ENCODE measurements around the gene AKT1.
"Not testable (repeated sequence)": the region's sequence is repeated elsewhere in the genome, so short reads cannot be mapped to it uniquely, and the experiment has no call there.

The AKT1 gene

DNA sequence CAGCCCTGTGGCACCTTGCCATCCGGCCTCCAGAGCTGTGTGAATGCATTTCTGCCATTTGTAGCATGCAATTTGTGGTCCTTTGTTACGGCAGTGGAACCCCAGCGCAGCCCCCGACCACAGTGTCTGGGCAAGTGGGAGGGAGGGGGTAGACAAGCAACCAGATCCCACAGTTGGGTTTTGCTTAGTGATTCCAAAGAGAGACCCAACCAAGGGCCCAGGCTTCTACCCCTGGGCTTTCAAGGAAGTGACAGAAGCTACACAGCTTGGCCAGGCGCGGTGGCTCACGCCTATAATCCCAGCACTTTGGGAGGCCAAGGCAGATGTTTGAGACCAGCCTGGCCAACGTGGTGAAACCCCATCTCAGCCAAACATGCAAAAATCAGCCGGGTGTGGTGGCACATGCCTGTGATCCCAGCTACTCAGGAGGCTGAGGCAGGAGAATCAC, 23.2 kb upstream of the AKT1 start:
- no peak for FAIRE-seq

DNA sequence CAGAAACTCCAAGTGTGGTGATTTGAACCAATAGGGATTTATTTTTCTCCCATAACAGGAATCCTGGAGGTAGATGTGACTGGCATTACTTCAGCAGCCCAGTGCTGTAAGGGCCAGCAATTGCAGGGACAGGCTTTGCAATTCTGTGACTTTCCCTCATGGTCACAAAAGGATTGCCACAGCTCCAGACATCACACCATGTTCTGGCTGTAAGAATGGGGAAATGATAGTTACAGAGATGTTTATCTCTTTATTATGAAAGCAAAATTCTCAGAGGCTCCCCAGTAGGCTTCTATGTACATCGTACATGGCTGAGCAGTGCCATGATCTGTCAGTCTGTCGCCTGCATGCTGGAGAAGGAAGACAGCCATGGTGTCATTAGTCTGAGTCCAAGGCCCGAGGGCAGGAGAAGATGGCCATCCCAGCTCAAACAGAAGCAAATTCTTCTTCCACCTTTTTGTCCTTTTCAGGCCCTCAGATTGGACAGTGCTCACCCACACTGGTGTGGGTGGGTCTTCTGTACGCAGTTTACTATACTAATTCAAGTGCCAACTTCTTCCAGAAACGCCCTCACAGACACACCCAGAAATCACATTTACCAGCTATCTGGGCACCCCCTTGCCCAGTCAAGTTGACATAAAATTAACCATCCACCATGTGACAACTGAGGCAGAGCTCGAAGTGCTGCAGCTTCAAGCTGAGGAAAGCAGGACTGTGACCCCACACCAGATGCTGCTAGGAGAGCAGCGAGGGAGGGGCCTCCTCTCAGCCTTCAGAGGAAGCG, 22.6 kb upstream of the AKT1 start:
- FAIRE-seq: no peak

DNA sequence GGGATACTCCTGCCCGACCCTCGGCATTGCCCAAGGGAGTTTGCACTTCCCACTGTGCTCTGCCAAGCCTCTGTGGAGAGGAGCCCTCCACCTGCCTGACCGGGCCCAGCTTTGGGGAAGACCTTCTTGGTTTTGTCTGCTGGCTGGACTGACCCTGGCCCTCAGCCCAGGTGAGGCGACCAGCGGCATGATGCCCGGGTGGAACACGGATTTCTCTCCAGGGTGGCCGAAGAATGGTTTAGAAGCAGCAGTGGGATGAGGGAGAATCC, 21.0 kb upstream of the AKT1 start:
- no peak for FAIRE-seq

- not testable (repeated sequence) for FAIRE-seq
Measured at GRCh38 chr14:104814701-104815100, 19.2 kb upstream of the AKT1 start.

- no peak for FAIRE-seq
Measured at GRCh38 chr14:104813286-104813685, 17.7 kb upstream of the AKT1 start.

DNA sequence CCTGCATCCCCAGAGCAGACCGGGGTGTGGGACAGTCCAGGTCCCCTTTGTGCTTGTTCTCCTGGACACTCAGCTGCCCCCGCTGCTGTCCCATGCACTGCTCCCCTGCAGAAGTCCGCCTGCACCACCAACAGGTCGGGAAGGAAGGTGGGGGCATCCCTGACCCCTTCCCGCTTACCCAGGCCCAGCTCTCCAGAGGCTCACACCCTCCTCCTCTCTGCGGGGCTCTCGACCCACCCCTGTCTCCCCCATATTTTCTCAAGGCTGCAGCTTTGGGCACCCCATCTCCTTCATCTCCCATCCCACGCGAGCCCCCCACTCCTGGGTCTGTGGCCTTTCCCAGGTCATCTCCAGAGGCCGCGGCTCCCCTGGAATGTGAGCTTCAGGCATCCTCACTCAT, 14.8 kb upstream of the AKT1 start:
- no peak for FAIRE-seq

GRCh38 chr14:104808456-104808855, 12.9 kb upstream of the AKT1 start:
- FAIRE-seq: no peak

GRCh38 chr14:104806625-104807465, 11.3 kb upstream of the AKT1 start:
- FAIRE-seq: no peak

DNA sequence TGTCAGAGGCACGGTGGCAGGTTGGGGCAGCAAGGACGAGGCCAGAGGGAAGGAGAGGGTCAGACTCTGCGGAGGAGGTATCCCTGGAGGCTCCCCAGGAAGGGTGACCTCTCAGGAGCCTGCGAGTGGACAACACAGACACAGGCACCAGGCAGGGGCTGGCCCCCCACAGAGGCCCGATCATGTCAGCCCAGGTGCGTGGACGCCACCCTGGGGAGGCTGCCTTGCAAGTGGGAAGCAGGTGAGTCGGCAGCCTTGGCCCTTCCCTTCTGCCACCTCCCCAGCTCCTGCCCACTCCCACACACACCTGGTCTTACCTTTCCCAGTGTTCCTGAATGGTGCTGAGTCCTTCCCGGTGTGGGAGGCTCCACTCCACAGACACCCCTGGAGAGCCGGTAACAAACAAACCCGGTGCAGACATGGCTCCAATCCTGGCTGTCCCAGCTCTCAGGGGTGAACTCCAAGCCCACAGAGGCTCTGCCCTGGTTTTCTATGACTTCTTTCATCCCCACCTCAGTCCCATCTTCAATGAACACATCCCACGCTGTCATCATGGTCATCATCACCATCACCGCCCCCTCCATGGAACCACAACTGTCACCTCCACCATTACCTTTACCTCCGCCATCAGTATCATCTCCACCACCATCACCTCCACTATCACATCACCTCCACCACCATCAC, 10.5 kb upstream of the AKT1 start:
- FAIRE-seq: no peak

- FAIRE-seq: no peak
Measured at GRCh38 chr14:104805326-104805678, 9.8 kb upstream of the AKT1 start.

- no peak for FAIRE-seq
Measured at GRCh38 chr14:104804481-104805325, 9.2 kb upstream of the AKT1 start.

GRCh38 chr14:104803912-104804410, 8.4 kb upstream of the AKT1 start:
- FAIRE-seq: no peak

- no peak for FAIRE-seq
Measured at GRCh38 chr14:104803280-104803911, 7.8 kb upstream of the AKT1 start.

DNA sequence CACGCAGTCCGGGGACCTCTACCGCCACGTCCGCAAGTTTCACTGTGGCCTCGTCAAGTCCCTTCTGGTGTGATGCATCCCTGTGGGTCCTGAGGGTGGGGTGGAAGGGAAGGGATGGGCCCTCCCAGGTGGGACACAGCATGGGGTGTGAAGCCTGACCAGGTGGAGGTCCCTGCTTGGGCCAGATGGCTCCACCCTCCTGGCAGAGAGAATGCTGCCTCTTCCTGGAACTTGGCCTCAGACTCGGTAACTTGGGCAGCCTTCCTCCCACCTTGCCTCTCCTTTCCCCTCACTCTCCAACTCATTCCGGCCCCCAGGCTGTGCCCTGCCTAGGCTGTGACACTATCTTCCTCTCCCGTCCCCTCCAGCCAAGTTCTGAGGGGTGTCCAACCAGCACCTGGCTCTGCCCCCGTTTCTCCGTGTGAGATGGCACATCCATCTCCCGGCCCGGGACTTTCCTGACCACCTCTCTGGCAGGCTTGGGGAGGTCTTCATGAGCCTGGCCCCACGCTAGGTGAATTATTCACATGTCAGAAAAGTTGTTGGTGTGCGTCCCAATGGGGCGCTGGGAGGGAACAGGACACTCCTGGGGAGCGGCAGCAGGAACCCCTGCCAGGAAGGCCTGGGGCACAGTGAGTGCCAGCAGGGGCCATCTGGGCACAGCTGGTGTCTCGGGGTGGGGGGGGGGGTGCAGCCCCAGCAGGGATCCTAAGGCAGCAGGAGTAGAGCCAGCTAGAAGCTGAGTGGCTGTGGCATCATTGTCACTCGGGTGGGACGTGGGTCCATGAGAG, 7.0 kb upstream of the AKT1 start:
- FAIRE-seq: no peak

GRCh38 chr14:104801520-104802393, 6.2 kb upstream of the AKT1 start:
- no peak for FAIRE-seq

DNA sequence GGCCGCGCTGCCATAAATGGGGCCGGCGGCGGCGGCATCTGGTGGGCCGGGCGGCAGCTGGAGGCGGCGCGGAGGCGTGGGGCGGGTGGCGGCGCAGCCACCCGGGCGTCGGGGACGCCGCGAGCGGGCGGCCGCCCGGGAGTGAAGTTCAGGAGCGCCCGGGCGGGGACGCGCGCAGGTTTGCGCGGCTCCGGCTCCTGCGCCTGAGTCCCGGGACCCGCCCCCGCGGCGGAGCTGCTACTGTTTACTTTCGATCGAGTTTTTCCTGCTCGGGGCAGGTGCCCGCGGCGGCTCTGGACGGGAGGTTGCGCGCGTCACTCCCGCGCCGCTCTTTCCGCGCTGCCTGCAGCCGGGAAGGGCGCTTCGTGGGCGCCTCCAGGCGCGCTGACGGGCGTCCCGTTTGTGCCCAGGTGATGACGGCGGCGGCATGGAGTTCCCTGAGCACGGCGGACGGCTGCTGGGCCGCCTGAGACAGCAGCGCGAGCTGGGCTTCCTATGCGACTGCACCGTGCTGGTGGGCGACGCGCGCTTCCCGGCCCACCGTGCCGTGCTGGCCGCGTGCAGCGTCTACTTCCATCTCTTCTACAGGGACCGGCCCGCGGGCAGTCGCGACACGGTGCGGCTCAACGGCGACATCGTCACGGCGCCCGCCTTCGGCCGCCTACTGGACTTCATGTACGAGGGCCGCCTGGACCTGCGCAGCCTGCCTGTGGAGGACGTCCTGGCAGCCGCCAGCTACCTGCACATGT, 5.4 kb upstream of the AKT1 start, which contains the start of gene ZBTB42:
TSS of gene ZBTB42 (plus strand) at position 331 of the 749 bp plus-strand sequence. CDS start at position 428, 97 bp downstream.
- no peak for FAIRE-seq

- FAIRE-seq: no peak
Measured at GRCh38 chr14:104800015-104800770, 4.6 kb upstream of the AKT1 start.

DNA sequence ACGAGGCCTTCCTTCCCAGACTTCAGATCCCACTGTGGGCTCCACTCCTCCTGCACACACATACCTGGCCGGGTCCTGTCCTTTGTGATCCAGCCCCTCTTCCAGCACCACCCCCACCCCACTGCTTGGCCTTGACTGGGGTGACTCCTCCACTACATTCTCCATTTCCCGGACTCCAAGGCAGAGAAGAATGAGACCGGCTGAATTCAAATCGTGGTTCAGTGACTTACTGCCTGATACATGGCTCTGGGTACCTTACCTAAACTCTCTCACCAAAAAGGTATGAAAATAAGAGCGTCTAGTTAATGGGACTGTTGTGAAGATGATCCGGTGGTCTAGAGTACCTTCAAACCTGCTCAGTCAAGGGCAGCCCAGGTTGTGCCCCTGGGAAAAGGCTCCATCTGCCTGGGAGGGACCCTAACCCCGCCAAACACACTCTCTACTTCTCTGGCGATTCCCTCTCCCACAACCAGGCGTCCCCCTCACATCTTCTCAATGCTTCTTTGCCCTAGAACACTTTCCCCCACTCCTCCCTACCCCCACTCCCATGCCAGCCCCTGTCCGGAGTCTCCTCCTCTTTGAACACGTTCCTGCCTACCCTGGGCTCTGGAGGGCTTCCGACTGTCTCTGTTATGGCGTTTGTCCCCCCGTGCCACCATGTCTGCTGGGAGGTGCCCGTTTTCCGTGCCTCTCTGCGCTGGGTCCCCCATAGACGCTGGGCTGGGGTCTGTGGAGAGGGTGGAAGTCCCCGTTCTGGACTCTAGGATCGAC, 3.9 kb upstream of the AKT1 start:
- FAIRE-seq: no peak
